GM12878 (cell line): ENCODE measurements around the gene ARHGDIA. TPM values are rescaled to one million over a fixed set of nuclear protein-coding genes. Genes with fewer than 3 reads are reported as not detected.

Source experiments
- ATAC-seq: fragments of 200-7000 bp; cut with Tn5 transposase; 3 replicates; pipeline ENCODE4 v1.9.1; 2020; ENCODE audit warnings: mild to moderate bottlenecking, moderate library complexity
- BruUV-seq: library from RNA; stranded (reverse); fragments of 400-500 nt; replicated peaks from 2 replicates; lab custom pipeline; 2021; lab: Mats Ljungman, UMichigan
- CTCF ChIA-PET: fragments of 300-600 bp; sonication (Branson Sonifier 250); formaldehyde crosslinking; extraction: SDS; loops from one replicate; lab custom pipeline; 2021; ENCODE audit warnings: inconsistent platforms; lab: Yijun Ruan, JAX
- POLR2A ChIA-PET: fragments of 350-600 bp; formaldehyde crosslinking; extraction: SDS; loops from one replicate; lab custom pipeline; 2021; ENCODE audit warnings: inconsistent platforms; lab: Charles Lee
- RAD21 ChIA-PET: fragments of 300-600 bp; sonication (Branson Sonifier 250); formaldehyde crosslinking; loops from one replicate; lab custom pipeline; 2023; ENCODE audit warnings: antibody characterized with exemption; ENCODE audit not compliant: unreplicated experiment; lab: Charles Lee
- SMC1A ChIA-PET: fragments of 300-600 bp; sonication (Branson Sonifier 250); formaldehyde crosslinking; loops from one replicate; lab custom pipeline; 2023; ENCODE audit not compliant: unreplicated experiment, uncharacterized antibody; lab: Charles Lee
- DNase-seq: peaks from one replicate; pipeline ENCODE4 v3.0.0-alpha.2; 2011; ENCODE audit warnings: low read depth, low spot score
- FAIRE-seq: peaks from 3 replicates; lab custom pipeline; 2011; peaks lifted over from hg19 to GRCh38; lab: Jason Lieb, UNC
- H2AFZ ChIP-seq: 2 replicates; pipeline ENCODE4 v1.6.0; 2011; ENCODE audit warnings: low read depth, low read length, control low read depth; ENCODE audit not compliant: control insufficient read depth
- H3K27ac ChIP-seq: 2 replicates; pipeline ENCODE4 v1.5.1; 2011; ENCODE audit warnings: control low read depth; ENCODE audit not compliant: control insufficient read depth, insufficient read depth
- H3K27me3 ChIP-seq, 2 experiments: replicated peaks in 1 of 2; 2 replicates each; pipeline versions ENCODE4 v1.6.0 to v1.6.1; 2011; ENCODE audit warnings: low read length in 1 of 2; ENCODE audit not compliant: control insufficient read depth in 2 of 2, insufficient read depth in 2 of 2
- H3K36me3 ChIP-seq, 2 experiments: 2 replicates each; pipeline ENCODE4 v1.5.1; 2011; ENCODE audit warnings: low read length in 1 of 2; ENCODE audit not compliant: control insufficient read depth in 2 of 2, insufficient read depth in 2 of 2
- H3K4me1 ChIP-seq: 2 replicates; pipeline ENCODE4 v1.6.1; 2011; ENCODE audit warnings: mild to moderate bottlenecking, low read length, moderate library complexity, mixed read lengths; ENCODE audit not compliant: control insufficient read depth, insufficient read depth
- H3K4me2 ChIP-seq: 2 replicates; pipeline ENCODE4 v1.6.0; 2011; ENCODE audit warnings: control low read depth; ENCODE audit not compliant: control insufficient read depth, insufficient read depth
- H3K4me3 ChIP-seq: fragments of 200-600 bp; sonication (generic); 2 replicates; pipeline ENCODE4 v1.5.1; 2016
- H3K79me2 ChIP-seq: 2 replicates; pipeline ENCODE4 v1.6.0; 2011; ENCODE audit warnings: low read length; ENCODE audit not compliant: control insufficient read depth, insufficient read depth
- H3K9ac ChIP-seq: 2 replicates; pipeline ENCODE4 v1.8.0; 2011; ENCODE audit warnings: low read length, control low read depth, mixed read lengths; ENCODE audit not compliant: control insufficient read depth, insufficient read depth
- H3K9me3 ChIP-seq: replicated peaks from 3 replicates; pipeline ENCODE4 v1.5.1; 2011; ENCODE audit warnings: mild to moderate bottlenecking, low read length; ENCODE audit not compliant: control insufficient read depth, insufficient read depth
- H4K20me1 ChIP-seq: 2 replicates; pipeline ENCODE4 v1.6.0; 2011; ENCODE audit not compliant: control insufficient read depth, insufficient read depth
- GATAD2B ChIP-seq: fragments of 450-650 bp; conservative IDR thresholded peaks from 2 replicates; pipeline ENCODE4 v1.6.1; 2017; ENCODE audit warnings: low read depth, mild to moderate bottlenecking, moderate library complexity
- PBX3 ChIP-seq: IDR thresholded peaks from 2 replicates; pipeline ENCODE4 v1.6.1; 2011; ENCODE audit warnings: mild to moderate bottlenecking, low read depth, low read length, moderate library complexity; ENCODE audit not compliant: insufficient replicate concordance
- RBBP5 ChIP-seq: fragments of 200-600 bp; sonication (generic); conservative IDR thresholded peaks from 2 replicates; pipeline ENCODE4 v1.6.1; 2016
- TBL1XR1 ChIP-seq: IDR thresholded peaks from 2 replicates; pipeline ENCODE4 v1.6.1; 2012; ENCODE audit warnings: low read depth, low read length, improper control_type of control experiment
- ZNF622 ChIP-seq: fragments of 450-650 bp; IDR thresholded peaks from 2 replicates; pipeline ENCODE4 v1.6.1; 2017; ENCODE audit warnings: mild to moderate bottlenecking, inconsistent platforms
- WGBS: methylation state at CpG from one replicate; pipeline ENCODE4 v1.1.6; 2016; ENCODE audit warnings: low lambda C conversion rate; ENCODE audit not compliant: insufficient replicate concordance, insufficient coverage; ENCODE audit errors: missing lambda C conversion rate; 5-methylcytosine and 5-hydroxymethylcytosine counted together
- in situ Hi-C: fragments of 300-500 bp; cut with MboI; formaldehyde crosslinking; loops from 9 replicates; pipeline ENCODE4 v1.14.3; 2018; ENCODE audit warnings: mixed read lengths
- intact Hi-C: fragments of 100-400 bp; cut with micrococcal nuclease; formaldehyde crosslinking; loops from one replicate; pipeline ENCODE4 v1.14.2; 2022; ENCODE audit not compliant: unreplicated experiment
- polyA plus RNA-seq, 11 experiments: library from polyadenylated mRNA; depleted of rRNA in 4 of 11; unstranded in 6 of 11; stranded (reverse) in 5 of 11; fragments of >200 nt; fragmentation: Nextera tagmentation in 4 of 11; fragmentation: Illumina TruSeq in 1 of 11; extraction: Ambion mirVana in 4 of 11; extraction: Trizol in 1 of 11; gene quantifications; 1 replicate in 1 of 11; 2 replicates in 10 of 11; pipeline versions ENCODE4 v1.2.1 to v1.2.3, GENCODE V29; 2011 to 2016; ENCODE audit warnings: inconsistent platforms in 2 of 11, missing spikeins in 2 of 11, low read depth in 1 of 11
- total RNA-seq, 4 experiments: library from RNA; depleted of rRNA in 3 of 4; stranded (reverse); fragments of >200 nt in 3 of 4; fragmentation: Illumina TruSeq in 1 of 4; extraction: Trizol in 1 of 4; gene quantifications; 2 replicates each; pipeline versions ENCODE4 v1.2.1 to v1.2.3, GENCODE V29; 2013 to 2021
- TF ChIP-seq, protein P1 (sequence below): IDR thresholded peaks from 2 replicates; pipeline ENCODE4 v1.6.1; 2011; ENCODE audit warnings: low read depth, mild to moderate bottlenecking, low read length, moderate library complexity, borderline replicate concordance; ENCODE audit errors: extremely low read depth

Gene ARHGDIA
- total and polyA plus RNA-seq, 10 of the 15 experiments (the other 5 are each of a cell fraction or from before 2014, with no cell fraction given): 17.9 to 552 (median 169) TPM

DNA sequence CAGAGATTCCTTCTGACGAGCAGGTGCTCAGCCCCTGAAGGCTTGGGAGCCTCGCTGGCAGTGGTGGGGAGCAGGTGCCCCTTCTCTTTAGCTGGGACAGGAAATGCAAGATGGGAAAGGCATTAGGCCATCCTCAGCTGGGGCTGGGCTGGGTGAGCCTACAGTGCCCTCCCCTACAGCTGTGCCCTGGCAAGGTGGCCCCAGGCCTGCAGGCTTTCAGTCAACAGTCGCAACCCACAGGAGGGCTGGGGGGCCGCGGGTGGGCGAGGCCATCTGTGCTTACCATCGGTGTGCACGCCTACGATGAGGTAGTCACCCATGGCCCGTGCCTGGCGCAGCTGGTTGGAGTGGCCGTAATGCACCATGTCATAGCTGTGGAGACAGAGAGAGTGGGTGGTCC lies 38.1 kb upstream of the ARHGDIA start:
- no peak overlapping the region for H3K27ac ChIP-seq
- no peak overlapping the region for H2AFZ ChIP-seq
- intact Hi-C loops: no loop called here
- ATAC-seq (no peak), FAIRE-seq (no peak), DNase-seq (no peak)
- peaks cover 6 to 18% of the 10 kb centered on the region in 2 experiments for H3K36me3 ChIP-seq
- in situ Hi-C loops: no loop called here
- POLR2A ChIA-PET: interaction anchor here (2.4 kb wide), 1 partner anchor 15 kb away, joined by 13 read pairs; no protein-coding TSS in a partner anchor
- H3K4me2 ChIP-seq: no peak overlapping the region
- H3K79me2 ChIP-seq: peaks cover 13% of the 10 kb centered on the region
- no peaks in the 10 kb centered on the region for H3K9me3 ChIP-seq
- H3K4me1 ChIP-seq: peaks cover 5% of the 10 kb centered on the region; the same call in 1 of the 2 replicates
- CTCF ChIA-PET: no interaction called here
- BruUV-seq: no TSS peak
- H4K20me1 ChIP-seq: no peaks in the 10 kb centered on the region
- TF ChIP-seq RBBP5: no peak
- no peak for TF ChIP-seq PBX3
- no peak for TF ChIP-seq GATAD2B
- no peak for TF ChIP-seq TBL1XR1
- TF ChIP-seq, protein P1, sequence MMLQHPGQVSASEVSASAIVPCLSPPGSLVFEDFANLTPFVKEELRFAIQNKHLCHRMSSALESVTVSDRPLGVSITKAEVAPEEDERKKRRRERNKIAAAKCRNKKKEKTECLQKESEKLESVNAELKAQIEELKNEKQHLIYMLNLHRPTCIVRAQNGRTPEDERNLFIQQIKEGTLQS: no peak
- TF ChIP-seq ZNF622: no peak
- no peak overlapping the region for H3K9ac ChIP-seq
- 90% methylated on average over 12 of the region's 12 CpGs for WGBS
- SMC1A ChIA-PET: no interaction called here
- H3K27me3 ChIP-seq: no peaks in the 10 kb centered on the region
- no peak overlapping the region for H3K4me3 ChIP-seq
- RAD21 ChIA-PET: no interaction called here
